IPS DF 4.7 (cell line): Measurements from ENCODE around the gene CD5L.

Experiments
- DNase-seq: peaks from one replicate; pipeline ENCODE4 v3.0.0-alpha.2; 2013; ENCODE audit warnings: low spot score; ENCODE audit errors: extremely low read depth

The CD5L gene

DNA sequence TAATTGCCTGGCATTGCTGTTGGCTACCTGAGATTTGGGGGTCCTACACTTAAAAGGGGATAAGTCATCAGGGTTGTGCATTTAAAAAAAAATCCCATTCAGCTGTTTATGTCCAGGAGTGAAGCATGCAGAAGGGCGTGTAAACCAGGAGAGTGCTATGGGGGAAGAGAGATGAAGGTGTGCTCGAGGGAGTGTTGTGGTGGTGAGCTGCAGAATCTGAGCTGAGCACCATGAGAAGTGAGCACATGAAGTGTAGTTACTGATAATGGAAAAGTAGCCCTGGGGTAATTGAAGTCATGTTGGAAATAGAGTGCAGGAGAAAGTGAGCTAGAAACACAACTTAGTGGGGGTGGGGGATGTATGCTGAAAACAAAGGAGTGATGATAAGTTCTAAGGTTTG is 22.4 kb downstream of the CD5L start:
- no peak for DNase-seq

DNA sequence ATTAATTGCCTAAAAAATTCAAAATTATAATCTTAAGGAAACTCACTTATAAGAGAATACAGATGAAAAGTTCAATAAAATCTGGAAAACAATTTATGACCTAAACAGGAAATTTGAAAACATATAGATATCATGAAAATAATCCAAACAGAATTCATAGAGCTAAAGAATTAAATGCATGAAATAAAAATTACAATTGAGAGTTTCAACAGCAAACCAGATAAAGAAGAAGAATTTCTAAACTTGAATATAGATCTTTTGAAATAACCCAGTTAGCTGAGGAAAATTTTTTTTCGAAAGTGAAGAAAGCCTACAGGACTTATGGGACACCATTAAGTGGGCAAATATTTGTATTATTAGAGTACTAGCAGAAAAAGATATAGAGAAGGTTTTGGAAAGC is 28.3 kb downstream of the CD5L start:
- DNase-seq: no peak

- no peak for DNase-seq
Observed at GRCh38 chr1:157806431-157807149, 35.0 kb downstream of the CD5L start.

GRCh38 chr1:157803851-157804250 is 37.8 kb downstream of the CD5L start:
- DNase-seq: no peak

DNA sequence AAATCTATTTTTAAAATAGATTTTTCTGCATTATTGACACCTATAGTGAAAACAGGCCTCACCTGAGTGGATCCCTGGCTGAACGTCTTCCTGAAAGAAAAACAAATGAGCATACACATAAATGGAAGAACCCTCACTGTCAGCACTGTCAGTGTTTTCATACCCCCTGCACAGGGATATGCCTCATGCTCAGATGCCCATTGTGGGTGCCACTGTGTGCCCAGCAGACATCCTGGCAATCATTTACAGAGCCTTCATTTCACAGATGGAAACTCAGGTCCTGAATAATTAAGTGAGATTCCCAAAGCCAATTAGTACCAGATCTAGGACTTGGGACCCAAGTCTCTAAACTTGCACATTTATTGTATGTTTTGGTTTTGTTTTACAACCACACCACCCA is 41.6 kb downstream of the CD5L start:
- DNase-seq: no peak

DNA sequence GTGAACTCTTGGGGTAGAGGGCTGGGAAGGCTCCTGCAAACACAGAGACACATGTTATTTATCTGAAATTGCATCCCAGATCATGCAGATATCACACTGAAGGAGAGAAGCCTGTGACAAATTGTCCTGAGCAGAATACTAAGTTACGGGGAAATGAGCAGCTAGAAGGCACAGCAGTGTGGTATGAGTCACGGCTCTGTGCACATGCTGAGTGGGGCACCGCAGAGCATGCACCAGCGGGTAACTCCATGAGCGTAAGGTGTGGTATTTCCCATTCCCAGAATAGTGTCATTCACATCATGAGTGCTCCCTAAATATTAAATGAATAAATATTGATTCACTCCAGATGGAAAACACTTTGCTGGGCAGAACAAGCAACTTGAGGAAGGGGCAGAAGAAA is 43.4 kb downstream of the CD5L start:
- no peak for DNase-seq

DNA sequence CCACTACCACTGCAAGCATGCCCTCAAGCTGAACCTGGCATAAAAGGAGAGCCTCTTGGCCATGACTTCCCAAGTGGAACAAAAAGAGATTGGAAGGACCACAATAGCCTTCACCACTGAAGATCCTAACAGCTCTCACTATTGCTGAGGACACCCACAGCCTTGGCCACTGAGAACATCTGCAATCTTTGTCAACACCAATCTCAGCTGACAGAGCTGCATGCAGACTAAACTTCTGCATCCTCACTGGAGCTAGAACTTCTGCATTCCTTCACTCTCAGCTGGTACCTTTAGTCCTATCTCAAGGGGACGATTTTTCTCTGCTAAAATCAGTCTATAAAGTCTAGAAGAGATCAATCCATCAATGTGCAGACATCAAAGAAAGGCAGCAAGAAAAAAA is 56.4 kb downstream of the CD5L start:
- DNase-seq: no peak

GRCh38 chr1:157784801-157785200 is 56.8 kb downstream of the CD5L start:
- DNase-seq: no peak

DNA sequence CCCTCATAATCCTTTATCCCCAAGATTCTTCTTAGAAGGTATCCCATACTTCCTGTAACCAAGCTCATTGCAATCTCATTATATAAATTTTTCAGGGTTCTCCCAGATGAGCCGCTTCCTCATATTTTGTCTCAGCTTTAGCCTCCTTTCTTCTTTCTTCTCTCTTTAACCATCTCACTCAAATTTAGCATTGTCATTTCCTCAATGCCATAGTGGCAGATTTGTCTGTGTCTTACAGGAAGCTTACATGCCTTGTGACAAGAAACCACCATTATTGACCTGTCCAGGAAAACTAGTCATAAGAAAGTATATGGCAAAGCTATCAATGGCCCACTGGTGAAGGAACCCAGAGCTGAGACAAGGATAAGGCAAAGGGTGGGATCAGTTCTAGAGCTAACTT is 58.7 kb downstream of the CD5L start:
- no peak for DNase-seq

DNA sequence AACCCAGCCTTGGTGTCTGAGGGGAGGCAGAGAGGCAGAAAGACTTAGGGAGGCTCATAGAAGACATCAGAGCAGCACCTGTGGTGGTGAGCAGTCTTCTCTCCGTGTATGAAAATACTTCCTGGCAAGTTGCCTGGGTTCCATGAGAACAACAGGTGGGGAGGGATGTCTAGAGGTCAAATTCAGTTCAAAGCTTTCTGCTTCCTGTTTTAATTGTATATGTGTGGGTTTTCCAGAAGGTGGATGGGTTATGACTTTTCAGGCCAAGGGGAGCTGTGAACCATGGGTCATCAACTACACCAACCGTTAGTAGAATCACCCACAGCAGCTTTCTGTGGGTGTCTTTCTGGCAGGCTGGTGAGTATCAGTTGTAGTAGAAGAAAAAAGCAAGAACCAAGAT is 60.6 kb downstream of the CD5L start:
- no peak for DNase-seq
